ENCODE measurements around the gene SPAG8.

GRCh38 chr9:35818341-35818740 is 6.3 kb upstream of the SPAG8 start:
- TF ChIP-seq HDAC2 (IDR thresholded peaks at IDR 0.05), result no peak
- TF ChIP-seq AFF4 (CRISPR knock-in tag; IDR thresholded peaks at IDR 0.05), result no peak
- no peak for TF ChIP-seq CTCF (IDR thresholded peaks at IDR 0.05 in 2 of 3, conservative IDR thresholded peaks at IDR 0.05 in 1 of 3; ENCODE audit: insufficient read depth in 2 of 3, low read depth in 1 of 3, low read length in 3 of 3)
- no peak for TF ChIP-seq GATAD2B (IDR thresholded peaks at IDR 0.05; ENCODE audit: borderline replicate concordance)
- TF ChIP-seq NR0B1 (IDR thresholded peaks at IDR 0.05; ENCODE audit: partially characterized antibody), result no peak
- no peak for TF ChIP-seq SREBF1 (IDR thresholded peaks at IDR 0.05; ENCODE audit: borderline replicate concordance, low read depth, low read length)
- TF ChIP-seq ELF2 (CRISPR knock-in tag; IDR thresholded peaks at IDR 0.05), result no peak

Data from K562 (cell line).